ENCODE results near the gene TCP11.

The TCP11 gene

GRCh38 chr6:35166520-35166919 is 25.4 kb upstream of the TCP11 start:
- no peak overlapping the region for H3K4me3 ChIP-seq (ENCODE audit: low read depth, low read length)
- no peak for DNase-seq (ENCODE audit: low read depth)
- TF ChIP-seq CTCF (conservative IDR thresholded peaks at IDR 0.05; ENCODE audit: low read depth, low read length), result no peak

GRCh38 chr6:35166116-35166515 is 25.0 kb upstream of the TCP11 start:
- no peak for TF ChIP-seq CTCF (conservative IDR thresholded peaks at IDR 0.05; ENCODE audit: low read depth, low read length)
- no peak overlapping the region for H3K4me3 ChIP-seq (ENCODE audit: low read depth, low read length)
- no peak for DNase-seq (ENCODE audit: low read depth)

DNA sequence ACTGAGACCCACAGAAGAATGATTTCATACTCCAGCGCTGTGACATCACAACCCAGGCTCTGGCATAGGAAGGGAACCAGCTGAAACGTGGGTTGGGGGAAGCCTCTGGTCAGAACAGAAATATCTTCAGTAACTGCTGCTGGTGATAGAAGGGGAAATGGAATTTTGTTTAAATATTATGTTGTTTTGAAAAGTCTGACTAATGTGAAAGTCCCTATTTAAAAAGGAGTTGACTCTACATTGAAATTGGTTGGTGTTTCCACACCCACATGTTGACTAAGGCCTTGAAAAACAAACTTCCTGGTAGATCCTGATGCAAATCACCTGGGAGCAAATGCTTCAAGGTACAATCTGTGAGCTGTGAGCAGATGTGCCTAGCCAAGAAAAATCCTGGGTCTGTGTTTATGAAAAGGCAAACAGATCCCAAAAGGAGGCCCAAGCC is 24.5 kb upstream of the TCP11 start:
- peak; percentile 36 for DNase-seq (ENCODE audit: low read depth)
- TF ChIP-seq CTCF (conservative IDR thresholded peaks at IDR 0.05; ENCODE audit: low read depth, low read length), result no peak
- no peak overlapping the region for H3K4me3 ChIP-seq (ENCODE audit: low read depth, low read length)

- TF ChIP-seq CTCF (conservative IDR thresholded peaks at IDR 0.05; ENCODE audit: low read depth, low read length), result no peak
- no peak overlapping the region for H3K4me3 ChIP-seq (ENCODE audit: low read depth, low read length)
- DNase-seq (ENCODE audit: low read depth), result no peak
Measured at GRCh38 chr6:35164868-35165267, 23.7 kb upstream of the TCP11 start.

GRCh38 chr6:35164277-35164676 is 23.1 kb upstream of the TCP11 start:
- DNase-seq (ENCODE audit: low read depth), result no peak
- no peak overlapping the region for H3K4me3 ChIP-seq (ENCODE audit: low read depth, low read length)
- TF ChIP-seq CTCF (conservative IDR thresholded peaks at IDR 0.05; ENCODE audit: low read depth, low read length), result no peak

GRCh38 chr6:35163836-35164235 is 22.7 kb upstream of the TCP11 start:
- H3K4me3 ChIP-seq (ENCODE audit: low read depth, low read length), result no peak overlapping the region
- no peak for TF ChIP-seq CTCF (conservative IDR thresholded peaks at IDR 0.05; ENCODE audit: low read depth, low read length)
- DNase-seq (ENCODE audit: low read depth), result no peak

- no peak overlapping the region for H3K4me3 ChIP-seq (ENCODE audit: low read depth, low read length)
- TF ChIP-seq CTCF (conservative IDR thresholded peaks at IDR 0.05; ENCODE audit: low read depth, low read length), result no peak
- DNase-seq (ENCODE audit: low read depth), result peak; percentile 34
Measured at GRCh38 chr6:35161776-35162607, 20.9 kb upstream of the TCP11 start.
